ENCODE results near the gene TAF4B.

TAF4B gene

GRCh38 chr18:26304511-26304910 lies 78.3 kb downstream of the TAF4B start:
- DNase-seq (ENCODE audit: low read depth), result no peak

- DNase-seq (ENCODE audit: low read depth), result no peak
Observed at GRCh38 chr18:26307161-26307773, 81.0 kb downstream of the TAF4B start.

GRCh38 chr18:26309281-26309680 lies 83.0 kb downstream of the TAF4B start:
- DNase-seq (ENCODE audit: low read depth), result no peak

GRCh38 chr18:26312199-26312598 lies 86.0 kb downstream of the TAF4B start:
- no peak for DNase-seq (ENCODE audit: low read depth)

GRCh38 chr18:26317398-26317797 lies 91.2 kb downstream of the TAF4B start:
- no peak for DNase-seq (ENCODE audit: low read depth)

- no peak for DNase-seq (ENCODE audit: low read depth)
Observed at GRCh38 chr18:26320686-26321085, 94.4 kb downstream of the TAF4B start.

GRCh38 chr18:26322890-26323653 lies 96.8 kb downstream of the TAF4B start:
- DNase-seq (ENCODE audit: low read depth), result no peak

- DNase-seq (ENCODE audit: low read depth), result no peak
Observed at GRCh38 chr18:26325771-26326170, 99.5 kb downstream of the TAF4B start.

- DNase-seq (ENCODE audit: low read depth), result no peak
Observed at GRCh38 chr18:26327062-26327461, 100.8 kb downstream of the TAF4B start.

GRCh38 chr18:26332991-26333390 lies 106.7 kb downstream of the TAF4B start:
- no peak for DNase-seq (ENCODE audit: low read depth)

GRCh38 chr18:26335156-26335555 lies 108.9 kb downstream of the TAF4B start:
- DNase-seq (ENCODE audit: low read depth), result no peak

GRCh38 chr18:26335571-26336487 lies 109.6 kb downstream of the TAF4B start:
- DNase-seq (ENCODE audit: low read depth), result no peak

- no peak for DNase-seq (ENCODE audit: low read depth)
Observed at GRCh38 chr18:26336572-26336971, 110.3 kb downstream of the TAF4B start.

- DNase-seq (ENCODE audit: low read depth), result no peak
Observed at GRCh38 chr18:26342646-26343045, 116.4 kb downstream of the TAF4B start.

GRCh38 chr18:26350961-26351360 lies 124.7 kb downstream of the TAF4B start:
- no peak for DNase-seq (ENCODE audit: low read depth)

- no peak for DNase-seq (ENCODE audit: low read depth)
Observed at GRCh38 chr18:26356045-26356785, 130.0 kb downstream of the TAF4B start.

GRCh38 chr18:26357960-26358359 lies 131.7 kb downstream of the TAF4B start:
- DNase-seq (ENCODE audit: low read depth), result no peak

GRCh38 chr18:26362021-26362420 lies 135.8 kb downstream of the TAF4B start:
- DNase-seq (ENCODE audit: low read depth), result no peak

- DNase-seq (ENCODE audit: low read depth), result no peak
Observed at GRCh38 chr18:26367425-26367824, 141.2 kb downstream of the TAF4B start.

GRCh38 chr18:26370037-26370436 lies 143.8 kb downstream of the TAF4B start:
- DNase-seq (ENCODE audit: low read depth), result no peak

GRCh38 chr18:26376105-26376504 lies 149.9 kb downstream of the TAF4B start:
- DNase-seq (ENCODE audit: low read depth), result no peak

GRCh38 chr18:26378701-26379100 lies 152.5 kb downstream of the TAF4B start:
- no peak for DNase-seq (ENCODE audit: low read depth)

Data from stimulated activated CD8-positive, alpha-beta memory T cell treated with anti-CD3 and anti-CD28 coated beads, Interleukin-4, amount 100 ng/mL, for 24 hours (primary cell).